PC-3 (cell line): ENCODE measurements around the gene ZMIZ1. TPM values are rescaled to one million over a fixed set of nuclear protein-coding genes. Genes with fewer than 3 reads are reported as not detected.

Experiments used
- ATAC-seq: fragments of 200-7000 bp; cut with Tn5 transposase; 2 replicates; pipeline ENCODE4 v1.9.1; 2020; ENCODE audit warnings: mild to moderate bottlenecking, moderate library complexity
- BruUV-seq: library from RNA; stranded (reverse); fragments of 400-500 nt; replicated peaks from 2 replicates; lab custom pipeline; 2021; lab: Mats Ljungman, UMichigan
- CTCF ChIA-PET: fragments of 300-600 bp; sonication (Branson Sonifier 250); formaldehyde crosslinking; loops from one replicate; lab custom pipeline; 2022; ENCODE audit warnings: antibody characterized with exemption; lab: Charles Lee
- POLR2A ChIA-PET: fragments of 300-600 bp; sonication (Branson Sonifier 250); formaldehyde crosslinking; loops from one replicate; lab custom pipeline; 2022; ENCODE audit warnings: antibody characterized with exemption; ENCODE audit not compliant: unreplicated experiment; lab: Charles Lee
- DNase-seq: peaks from one replicate; pipeline ENCODE4 v3.0.0-alpha.2; 2015
- H2AFZ ChIP-seq: fragments of 300-600 bp; sonication (generic); 2 replicates; pipeline ENCODE4 v1.6.0; 2016; ENCODE audit warnings: antibody characterized with exemption, low read length
- H3F3A ChIP-seq: fragments of 300-600 bp; sonication (generic); one replicate; pipeline ENCODE4 v1.6.0; 2017; ENCODE audit warnings: antibody characterized with exemption, low read length, control low read depth, mild to moderate bottlenecking; ENCODE audit not compliant: unreplicated experiment
- H3K27ac ChIP-seq: fragments of 300-600 bp; sonication (generic); 2 replicates; pipeline ENCODE4 v1.5.1; 2016; ENCODE audit warnings: mild to moderate bottlenecking, low read length
- H3K27me3 ChIP-seq: fragments of 300-600 bp; sonication (generic); 2 replicates; pipeline ENCODE4 v1.6.1; 2016; ENCODE audit warnings: low read length, mixed read lengths
- H3K36me3 ChIP-seq: fragments of 300-600 bp; sonication (generic); 2 replicates; pipeline ENCODE4 v1.6.1; 2016; ENCODE audit warnings: low read depth, mixed run types, low read length, mixed read lengths
- H3K4me1 ChIP-seq: fragments of 300-600 bp; sonication (generic); 2 replicates; pipeline ENCODE4 v1.5.1; 2016; ENCODE audit warnings: low read length; ENCODE audit not compliant: insufficient read depth
- H3K4me2 ChIP-seq: fragments of 300-600 bp; sonication (generic); 2 replicates; pipeline ENCODE4 v1.6.0; 2016; ENCODE audit warnings: low read length
- H3K4me3 ChIP-seq: fragments of 300-600 bp; sonication (generic); 2 replicates; pipeline ENCODE4 v1.5.1; 2016; ENCODE audit warnings: mild to moderate bottlenecking, low read length, mixed read lengths
- H3K79me2 ChIP-seq: fragments of 300-600 bp; sonication (generic); 2 replicates; pipeline ENCODE4 v1.6.1; 2017; ENCODE audit warnings: low read length, mixed read lengths
- H3K9ac ChIP-seq: fragments of 300-600 bp; sonication (generic); 2 replicates; pipeline ENCODE4 v1.6.0; 2016; ENCODE audit warnings: mild to moderate bottlenecking, low read length
- H3K9me2 ChIP-seq: fragments of 300-600 bp; sonication (generic); replicated peaks from 2 replicates; pipeline ENCODE4 v1.6.1; 2016; ENCODE audit warnings: mixed run types, low read length, mixed read lengths
- H3K9me3 ChIP-seq: fragments of 300-600 bp; sonication (generic); 2 replicates; pipeline ENCODE4 v1.6.1; 2016; ENCODE audit warnings: low read length, mixed read lengths
- H4K20me1 ChIP-seq: fragments of 300-600 bp; sonication (generic); 2 replicates; pipeline ENCODE4 v1.6.1; 2016; ENCODE audit warnings: low read length, mixed read lengths
- EZH2 ChIP-seq: fragments of 300-600 bp; sonication (generic); IDR thresholded peaks from one replicate; pipeline ENCODE4 v1.6.1; 2017; ENCODE audit warnings: antibody characterized with exemption, mild to moderate bottlenecking, low read length; ENCODE audit not compliant: unreplicated experiment
- EZH2phosphoT487 ChIP-seq: fragments of 300-600 bp; sonication (generic); IDR thresholded peaks from 2 replicates; pipeline ENCODE4 v1.6.1; 2018; ENCODE audit warnings: mild to moderate bottlenecking, antibody characterized with exemption, low read length, borderline replicate concordance
- intact Hi-C: fragments of 100-400 bp; cut with micrococcal nuclease; formaldehyde crosslinking; loops from 2 replicates; pipeline ENCODE4 v1.9.0; 2023
- total RNA-seq: library from RNA; depleted of rRNA; stranded (reverse); fragments of >200 nt; gene quantifications from 2 replicates; pipeline ENCODE4 v1.2.3, GENCODE V29; 2014
- TF ChIP-seq, protein P1 (sequence below): fragments of 300-600 bp; sonication (generic); conservative IDR thresholded peaks from 2 replicates; pipeline ENCODE4 v1.5.1; 2017; ENCODE audit warnings: antibody characterized with exemption, low read depth, mild to moderate bottlenecking, low read length

The ZMIZ1 gene
- total RNA-seq, 1 experiment from 2014 or later: 55.4 TPM

- H4K20me1 ChIP-seq: no peaks in the 10 kb centered on the region
- no peaks in the 10 kb centered on the region for H3K36me3 ChIP-seq
- intact Hi-C loops: no loop called here
- H3K79me2 ChIP-seq: no peaks in the 10 kb centered on the region
- H3K4me3 ChIP-seq: no peak overlapping the region
- ATAC-seq (peak; percentile 17; the same call in 1 of the 2 replicates), DNase-seq (peak; percentile 50)
- no peaks in the 10 kb centered on the region for H3K9me2 ChIP-seq
- H3K27me3 ChIP-seq: peaks cover 24% of the 10 kb centered on the region
- no peak overlapping the region for H2AFZ ChIP-seq
- H3K9me3 ChIP-seq: no peaks in the 10 kb centered on the region
- BruUV-seq: no TSS peak
- no peak overlapping the region for H3K4me2 ChIP-seq
- H3K9ac ChIP-seq: no peak overlapping the region
- H3K27ac ChIP-seq: no peak overlapping the region
- H3K4me1 ChIP-seq: no peaks in the 10 kb centered on the region
- ChIA-PET POLR2A (interaction anchor here (0.5 kb wide), 1 partner anchor 237 kb away, joined by 3 read pairs; no protein-coding TSS in a partner anchor), CTCF (interaction anchor here (0.7 kb wide), 1 partner anchor 124 kb away, joined by 3 read pairs; no protein-coding TSS in a partner anchor)
- H3F3A ChIP-seq: no peaks in the 10 kb centered on the region
- TF ChIP-seq, protein P1, sequence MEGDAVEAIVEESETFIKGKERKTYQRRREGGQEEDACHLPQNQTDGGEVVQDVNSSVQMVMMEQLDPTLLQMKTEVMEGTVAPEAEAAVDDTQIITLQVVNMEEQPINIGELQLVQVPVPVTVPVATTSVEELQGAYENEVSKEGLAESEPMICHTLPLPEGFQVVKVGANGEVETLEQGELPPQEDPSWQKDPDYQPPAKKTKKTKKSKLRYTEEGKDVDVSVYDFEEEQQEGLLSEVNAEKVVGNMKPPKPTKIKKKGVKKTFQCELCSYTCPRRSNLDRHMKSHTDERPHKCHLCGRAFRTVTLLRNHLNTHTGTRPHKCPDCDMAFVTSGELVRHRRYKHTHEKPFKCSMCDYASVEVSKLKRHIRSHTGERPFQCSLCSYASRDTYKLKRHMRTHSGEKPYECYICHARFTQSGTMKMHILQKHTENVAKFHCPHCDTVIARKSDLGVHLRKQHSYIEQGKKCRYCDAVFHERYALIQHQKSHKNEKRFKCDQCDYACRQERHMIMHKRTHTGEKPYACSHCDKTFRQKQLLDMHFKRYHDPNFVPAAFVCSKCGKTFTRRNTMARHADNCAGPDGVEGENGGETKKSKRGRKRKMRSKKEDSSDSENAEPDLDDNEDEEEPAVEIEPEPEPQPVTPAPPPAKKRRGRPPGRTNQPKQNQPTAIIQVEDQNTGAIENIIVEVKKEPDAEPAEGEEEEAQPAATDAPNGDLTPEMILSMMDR: no peak
- no peak for TF ChIP-seq EZH2
- no peak for TF ChIP-seq EZH2phosphoT487
Observed at GRCh38 chr10:79027147-79028055, 41.4 kb upstream of the ZMIZ1 start.

DNA sequence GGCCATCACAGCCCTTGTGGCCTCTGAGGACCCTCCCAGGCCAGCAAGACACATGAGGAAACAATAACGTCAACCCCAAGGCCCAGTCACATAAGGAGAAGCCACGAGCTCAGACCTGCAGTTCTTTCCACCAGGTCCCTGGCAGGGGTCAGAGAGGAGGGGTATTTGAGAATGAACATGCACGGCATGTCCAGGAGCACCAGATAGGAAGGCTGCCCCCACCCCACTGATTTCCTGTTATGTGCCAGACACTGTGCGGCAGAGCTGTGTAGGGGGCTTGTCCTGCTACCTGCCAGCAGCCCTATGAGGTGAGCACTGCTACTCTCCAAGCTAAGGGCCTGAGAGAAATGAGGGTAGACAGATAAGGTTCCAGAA is 40.7 kb upstream of the ZMIZ1 start:
- H3K27ac ChIP-seq: no peak overlapping the region
- H2AFZ ChIP-seq: no peak overlapping the region
- H3K9ac ChIP-seq: no peak overlapping the region
- no peaks in the 10 kb centered on the region for H3K79me2 ChIP-seq
- H3K4me1 ChIP-seq: no peaks in the 10 kb centered on the region
- no peak for ATAC-seq
- DNase-seq: no peak
- no peaks in the 10 kb centered on the region for H3K9me2 ChIP-seq
- no peaks in the 10 kb centered on the region for H3K9me3 ChIP-seq
- no peaks in the 10 kb centered on the region for H3F3A ChIP-seq
- H3K27me3 ChIP-seq: peaks cover 28% of the 10 kb centered on the region
- BruUV-seq: no TSS peak
- ChIA-PET CTCF (interaction anchor here (0.7 kb wide), 1 partner anchor 123 kb away, joined by 3 read pairs; no protein-coding TSS in a partner anchor), POLR2A (interaction anchor here (0.5 kb wide), 1 partner anchor 238 kb away, joined by 3 read pairs; no protein-coding TSS in a partner anchor)
- H4K20me1 ChIP-seq: no peaks in the 10 kb centered on the region
- H3K4me2 ChIP-seq: no peak overlapping the region
- TF ChIP-seq, protein P1: no peak
- TF ChIP-seq EZH2phosphoT487: no peak
- TF ChIP-seq EZH2: no peak
- no peaks in the 10 kb centered on the region for H3K36me3 ChIP-seq
- no peak overlapping the region for H3K4me3 ChIP-seq
- intact Hi-C loops: no loop called here
